Measurements from ENCODE around the gene SPN.
"Not testable (repeated sequence)": the region's sequence is repeated elsewhere in the genome, so short reads cannot be mapped to it uniquely, and the experiment has no call there.

SPN gene

DNA sequence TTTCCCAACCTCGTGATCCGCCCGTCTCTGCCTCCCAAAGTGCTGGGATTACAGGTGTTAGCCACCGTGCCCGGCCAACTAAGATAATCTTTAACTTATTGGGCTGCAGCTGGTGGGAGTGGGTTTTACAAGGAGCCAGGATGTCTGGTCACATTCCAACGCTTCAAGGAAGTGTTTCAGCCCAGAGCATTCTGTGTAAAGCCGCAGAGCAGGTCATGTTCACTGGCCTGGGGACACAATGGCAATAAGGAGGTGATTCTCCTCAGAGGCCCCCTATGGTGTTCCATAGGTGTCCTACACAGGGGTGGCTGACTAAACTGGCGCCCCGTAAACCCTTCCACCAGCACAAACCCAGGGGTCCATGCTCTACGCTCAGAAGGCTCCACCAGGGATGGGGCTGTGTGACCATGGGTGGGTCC is 17.1 kb downstream of the SPN start:
- FAIRE-seq (no peak), DNase-seq (ENCODE audit: insufficient read length, low spot score) (no peak)
- TF ChIP-seq PAX5 (IDR thresholded peaks at IDR 0.05; ENCODE audit: insufficient read depth, low read length, severe bottlenecking) (no peak), SPI1 (IDR thresholded peaks at IDR 0.05; ENCODE audit: low read depth, low read length) (no peak), POLR2AphosphoS5 (IDR thresholded peaks at IDR 0.05; ENCODE audit: low read depth, low read length) (no peak), POLR2A (IDR thresholded peaks at IDR 0.05; ENCODE audit: low read depth, low read length) (no peak), TAF1 (IDR thresholded peaks at IDR 0.05; ENCODE audit: low read depth, low read length) (no peak), POU2F2 (IDR thresholded peaks at IDR 0.05; ENCODE audit: low read depth, low read length) (no peak)

DNA sequence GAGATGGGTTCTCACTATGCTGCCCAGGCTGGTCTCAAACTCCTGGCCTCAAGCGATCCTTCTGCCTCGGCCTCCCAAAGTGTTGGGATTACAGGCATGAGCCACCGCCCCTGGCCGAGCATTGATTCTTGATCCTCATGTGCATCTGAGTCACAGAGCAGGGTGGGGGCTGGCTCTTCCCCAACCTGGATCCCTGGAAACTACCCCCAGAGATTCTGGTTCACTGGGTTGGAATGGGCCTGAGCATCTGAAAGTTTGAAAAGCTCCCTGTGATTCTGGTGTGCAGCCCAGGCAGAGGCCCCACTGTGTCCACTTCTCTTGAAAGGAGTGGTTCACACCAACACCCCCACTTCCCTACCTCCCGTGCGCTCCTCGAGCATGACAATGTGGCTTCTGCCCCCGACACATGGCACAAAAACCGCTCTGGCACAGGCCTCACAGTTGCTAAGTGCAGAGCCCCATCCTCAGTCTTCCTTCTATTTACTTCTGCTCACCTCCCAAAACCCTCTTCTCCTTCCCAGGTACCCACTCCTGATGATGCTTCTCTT is 20.6 kb downstream of the SPN start:
- FAIRE-seq (no peak), DNase-seq (ENCODE audit: insufficient read length, low spot score) (no peak)
- no peak for TF ChIP-seq TAF1 (IDR thresholded peaks at IDR 0.05; ENCODE audit: low read depth, low read length)
- TF ChIP-seq SPI1 (IDR thresholded peaks at IDR 0.05; ENCODE audit: low read depth, low read length), result no peak
- no peak for TF ChIP-seq PAX5 (IDR thresholded peaks at IDR 0.05; ENCODE audit: insufficient read depth, low read length, severe bottlenecking)
- no peak for TF ChIP-seq POU2F2 (IDR thresholded peaks at IDR 0.05; ENCODE audit: low read depth, low read length)
- no peak for TF ChIP-seq POLR2A (IDR thresholded peaks at IDR 0.05; ENCODE audit: low read depth, low read length)
- TF ChIP-seq POLR2AphosphoS5 (IDR thresholded peaks at IDR 0.05; ENCODE audit: low read depth, low read length), result no peak

DNA sequence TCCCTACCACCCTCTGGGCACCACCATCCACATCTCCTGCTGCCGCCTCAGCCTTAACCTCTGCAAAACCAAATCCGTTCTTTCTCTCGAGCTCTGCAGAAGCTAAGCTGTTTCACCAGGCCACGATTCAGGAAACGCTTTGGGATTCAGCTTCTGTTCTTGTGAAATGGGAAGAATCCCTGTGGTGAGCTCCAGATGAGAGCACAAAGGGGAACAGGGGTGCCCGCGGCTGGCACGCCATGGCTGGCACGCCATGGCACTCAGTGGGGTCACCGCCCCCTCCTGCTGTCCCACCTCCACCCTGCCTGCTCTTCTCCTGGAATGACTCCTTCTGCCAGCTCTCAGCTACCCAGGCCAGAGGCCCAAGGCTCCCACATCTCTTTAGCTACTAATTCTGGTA is 21.6 kb downstream of the SPN start:
- DNase-seq (ENCODE audit: insufficient read length, low spot score) (no peak), FAIRE-seq (no peak)
- TF ChIP-seq POU2F2 (IDR thresholded peaks at IDR 0.05; ENCODE audit: low read depth, low read length) (no peak), TAF1 (IDR thresholded peaks at IDR 0.05; ENCODE audit: low read depth, low read length) (no peak), SPI1 (IDR thresholded peaks at IDR 0.05; ENCODE audit: low read depth, low read length) (no peak), PAX5 (IDR thresholded peaks at IDR 0.05; ENCODE audit: insufficient read depth, low read length, severe bottlenecking) (no peak), POLR2AphosphoS5 (IDR thresholded peaks at IDR 0.05; ENCODE audit: low read depth, low read length) (no peak), POLR2A (IDR thresholded peaks at IDR 0.05; ENCODE audit: low read depth, low read length) (no peak)

DNA sequence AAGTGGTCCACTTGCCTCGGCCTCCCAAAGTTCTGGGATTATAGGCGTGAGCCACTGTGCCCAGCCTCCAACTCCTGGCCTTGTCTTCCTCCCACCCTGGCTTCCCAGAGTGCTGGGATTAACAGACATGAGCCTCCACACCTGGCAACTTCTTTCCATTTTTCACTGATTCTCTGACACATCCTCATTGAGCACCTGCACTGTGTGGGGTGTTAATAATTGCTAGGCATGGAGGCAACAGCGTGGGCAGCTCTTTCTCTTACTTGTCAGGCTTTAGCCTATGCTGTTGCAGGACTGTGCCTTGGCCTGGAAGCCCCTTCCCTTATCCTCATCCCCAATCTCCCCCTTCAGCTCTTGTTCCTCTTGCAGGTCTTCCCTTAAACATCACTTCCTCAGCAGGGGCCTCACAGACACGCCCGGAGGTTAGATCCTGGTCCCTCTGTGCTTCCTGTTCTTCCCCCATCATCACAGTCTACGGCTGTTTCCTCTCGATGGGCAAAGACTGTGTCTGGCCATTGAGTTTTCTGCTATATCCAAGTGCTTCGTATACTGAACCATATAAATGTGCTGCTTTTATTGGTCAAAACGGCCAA is 23.8 kb downstream of the SPN start:
- TF ChIP-seq PAX5 (IDR thresholded peaks at IDR 0.05; ENCODE audit: insufficient read depth, low read length, severe bottlenecking) (no peak), POU2F2 (IDR thresholded peaks at IDR 0.05; ENCODE audit: low read depth, low read length) (no peak), SPI1 (IDR thresholded peaks at IDR 0.05; ENCODE audit: low read depth, low read length) (no peak; the same call in 1 of the 2 replicates), TAF1 (IDR thresholded peaks at IDR 0.05; ENCODE audit: low read depth, low read length) (no peak), POLR2AphosphoS5 (IDR thresholded peaks at IDR 0.05; ENCODE audit: low read depth, low read length) (no peak), POLR2A (IDR thresholded peaks at IDR 0.05; ENCODE audit: low read depth, low read length) (no peak)
- FAIRE-seq (no peak), DNase-seq (ENCODE audit: insufficient read length, low spot score) (no peak)

DNA sequence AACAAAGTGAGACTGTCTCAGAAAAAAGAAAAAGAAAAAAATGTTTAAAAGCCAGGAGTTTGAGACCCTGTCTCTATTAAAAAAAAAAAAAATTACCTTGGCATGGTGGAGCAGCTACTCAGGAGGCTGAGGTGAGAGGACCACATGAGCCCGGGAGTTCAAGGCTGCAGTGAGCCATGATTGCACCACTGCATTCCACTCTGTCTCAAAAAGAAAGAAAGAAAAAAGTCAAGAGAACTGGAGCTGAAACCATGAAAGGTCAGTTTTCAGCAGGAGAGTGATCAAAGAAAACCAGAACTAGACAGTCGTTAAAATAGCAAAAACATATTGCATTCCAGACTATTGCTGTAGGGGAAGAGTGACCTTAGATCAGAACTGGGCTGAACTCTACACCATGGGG is 24.7 kb downstream of the SPN start:
- DNase-seq (ENCODE audit: insufficient read length, low spot score) (no peak), FAIRE-seq (no peak)
- TF ChIP-seq PAX5 (IDR thresholded peaks at IDR 0.05; ENCODE audit: insufficient read depth, low read length, severe bottlenecking) (no peak), TAF1 (IDR thresholded peaks at IDR 0.05; ENCODE audit: low read depth, low read length) (no peak)

DNA sequence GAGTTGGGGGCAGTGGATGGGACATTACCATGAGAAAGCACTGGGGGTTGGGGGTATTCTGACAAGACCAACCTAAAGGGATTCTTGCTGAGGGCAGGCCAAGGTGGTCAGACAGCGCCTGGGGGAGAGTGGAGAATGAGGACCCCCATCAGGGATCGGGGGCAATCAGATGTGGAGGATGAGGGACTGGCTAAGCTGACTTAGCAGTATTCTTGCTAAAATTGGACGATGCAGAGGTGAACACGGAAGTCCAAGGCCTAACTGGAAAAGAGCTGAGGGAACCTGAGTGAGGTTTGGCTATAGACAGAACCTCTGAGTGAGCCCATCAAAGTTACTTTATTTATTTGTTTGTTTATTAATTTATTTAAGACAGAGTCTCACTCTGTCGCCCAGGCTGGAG is 25.1 kb downstream of the SPN start:
- DNase-seq (ENCODE audit: insufficient read length, low spot score), result no peak
- no peak for TF ChIP-seq POLR2A (IDR thresholded peaks at IDR 0.05; ENCODE audit: low read depth, low read length)
- TF ChIP-seq POLR2AphosphoS5 (IDR thresholded peaks at IDR 0.05; ENCODE audit: low read depth, low read length), result no peak
- FAIRE-seq, result no peak

DNA sequence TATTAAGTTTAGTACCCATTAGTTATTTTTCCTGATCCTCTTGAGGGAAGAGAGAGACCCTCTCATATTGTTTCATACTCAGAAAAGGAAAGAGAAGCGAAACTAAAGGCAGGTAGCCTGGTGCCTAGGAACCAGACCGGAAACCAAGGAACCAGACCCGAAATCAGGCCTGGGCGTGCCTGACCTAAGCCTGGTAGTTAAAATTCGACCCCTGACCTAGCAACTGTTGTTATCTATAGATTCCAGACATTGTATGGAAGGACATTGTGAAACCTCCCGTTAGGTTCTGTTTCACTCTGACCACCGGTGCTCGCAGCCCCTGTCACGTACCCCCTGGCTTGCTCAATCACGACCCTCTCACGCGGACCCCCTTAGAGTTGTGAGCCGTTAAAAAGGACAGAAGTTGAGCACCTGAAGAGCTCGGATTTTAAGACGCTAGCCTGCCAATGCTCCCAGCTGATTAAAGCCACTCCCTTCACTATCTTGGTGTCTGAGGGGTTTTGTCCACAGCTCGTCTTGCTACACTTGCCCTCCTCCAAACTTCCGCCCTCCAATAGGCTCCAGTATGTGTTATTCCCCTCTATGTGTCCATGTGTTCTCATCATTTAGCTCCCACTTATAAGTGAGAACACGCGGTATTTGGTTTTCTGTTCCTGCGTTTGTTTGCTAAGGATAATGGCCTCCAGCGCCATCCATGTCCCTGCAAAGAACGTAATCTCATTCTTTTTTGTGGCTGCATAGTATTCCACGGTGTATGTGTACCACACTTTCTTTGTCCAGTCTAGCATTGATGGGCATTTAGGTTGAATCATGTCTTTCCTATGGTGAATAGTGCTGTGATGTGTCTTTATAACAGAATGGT is 26.7 kb downstream of the SPN start:
- DNase-seq (ENCODE audit: insufficient read length, low spot score), result not testable (repeated sequence)

DNA sequence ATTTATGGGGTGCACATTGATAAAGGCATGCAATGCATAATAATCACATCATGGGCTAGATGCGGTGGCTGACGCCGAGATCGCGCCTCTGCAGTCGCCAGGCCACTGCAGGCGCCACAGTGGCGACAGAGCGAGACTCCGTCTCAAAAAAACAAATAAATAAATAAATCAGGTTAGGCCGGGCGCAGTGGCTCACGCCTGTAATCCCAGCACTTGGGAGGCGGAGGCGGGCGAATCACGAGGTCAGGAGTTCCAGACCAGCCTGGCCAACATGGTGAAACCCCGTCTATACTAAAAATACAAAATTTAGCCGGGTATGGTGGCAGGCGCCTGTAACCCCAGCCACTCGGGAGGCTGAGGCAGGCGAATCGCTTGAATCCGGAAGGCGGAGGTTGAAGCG is 29.6 kb downstream of the SPN start:
- FAIRE-seq; DNase-seq (ENCODE audit: insufficient read length, low spot score): not testable (repeated sequence)

More for the DNA sequence above, 26.7 kb downstream of the SPN start:
- peak; percentile 36; the same call in 1 of the 2 replicates for TF ChIP-seq SPI1 (IDR thresholded peaks at IDR 0.05; ENCODE audit: low read depth, low read length)
- FAIRE-seq, result not testable (repeated sequence)

DNA sequence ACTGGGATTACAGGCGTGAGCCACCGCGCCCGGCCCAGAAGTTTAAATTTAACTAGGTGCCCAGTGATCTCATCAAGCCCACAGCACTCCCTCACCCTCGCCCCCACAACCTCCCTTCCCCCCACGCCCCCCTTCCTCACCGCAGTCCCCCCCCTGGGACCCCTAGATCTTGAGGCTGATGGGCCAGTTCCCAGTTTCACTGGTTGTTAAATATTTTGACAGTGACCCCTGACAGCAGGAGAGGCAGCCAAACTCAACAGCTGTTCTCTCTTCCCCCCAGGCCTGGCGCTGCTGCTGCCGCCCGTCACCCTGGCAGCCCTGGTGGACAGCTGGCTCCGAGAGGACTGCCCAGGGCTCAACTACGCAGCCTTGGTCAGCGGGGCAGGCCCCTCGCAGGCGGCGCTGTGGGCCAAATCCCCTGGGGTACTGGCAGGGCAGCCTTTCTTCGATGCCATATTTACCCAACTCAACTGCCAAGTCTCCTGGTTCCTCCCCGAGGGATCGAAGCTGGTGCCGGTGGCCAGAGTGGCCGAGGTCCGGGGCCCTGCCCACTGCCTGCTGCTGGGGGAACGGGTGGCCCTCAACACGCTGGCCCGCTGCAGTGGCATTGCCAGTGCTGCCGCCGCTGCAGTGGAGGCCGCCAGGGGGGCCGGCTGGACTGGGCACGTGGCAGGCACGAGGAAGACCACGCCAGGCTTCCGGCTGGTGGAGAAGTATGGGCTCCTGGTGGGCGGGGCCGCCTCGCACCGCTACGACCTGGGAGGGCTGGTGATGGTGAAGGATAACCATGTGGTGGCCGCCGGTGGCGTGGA is 31.5 kb downstream of the SPN start:
- FAIRE-seq, result no peak
- DNase-seq (ENCODE audit: insufficient read length, low spot score), result no peak
- no peak for TF ChIP-seq POU2F2 (IDR thresholded peaks at IDR 0.05; ENCODE audit: low read depth, low read length)
- no peak for TF ChIP-seq PAX5 (IDR thresholded peaks at IDR 0.05; ENCODE audit: insufficient read depth, low read length, severe bottlenecking)

DNA sequence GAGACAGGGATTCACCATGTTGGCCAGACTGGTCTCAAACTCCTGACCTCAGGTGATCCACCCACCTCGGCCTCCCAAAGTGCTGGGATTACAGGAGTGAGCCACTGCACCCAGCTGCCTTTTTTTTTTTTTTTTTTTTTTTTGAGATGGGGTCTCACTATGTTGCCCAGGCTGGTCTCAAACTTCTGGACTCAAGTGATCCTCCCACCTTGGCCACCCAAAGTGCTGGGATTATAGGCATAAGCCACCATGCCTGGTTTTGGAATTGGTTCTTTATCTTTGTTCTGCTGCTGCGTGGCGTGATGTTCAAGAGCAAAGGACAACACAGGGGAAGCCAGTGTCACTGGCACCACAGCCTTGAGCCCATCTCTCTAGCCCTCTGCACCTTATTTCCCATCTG is 32.6 kb downstream of the SPN start:
- not testable (repeated sequence) for FAIRE-seq; DNase-seq (ENCODE audit: insufficient read length, low spot score)

All from GM12891 (cell line).